HFF-Myc (cell line): ENCODE data around the gene CELF2.

Source experiments
- DNase-seq: peaks from one replicate; pipeline ENCODE4 v3.0.0-alpha.2; 2011; ENCODE audit warnings: low read depth; ENCODE audit errors: extremely low read depth
- H3K4me3 ChIP-seq: replicated peaks from 2 replicates; pipeline ENCODE4 v1.5.1; 2011; ENCODE audit warnings: low read depth, mild to moderate bottlenecking, control low read depth, low read length
- CTCF ChIP-seq: IDR thresholded peaks from 2 replicates; pipeline ENCODE4 v1.5.1; 2012; ENCODE audit warnings: mild to moderate bottlenecking, low read depth, low read length, control low read depth; ENCODE audit errors: missing control alignments

CELF2 gene

DNA sequence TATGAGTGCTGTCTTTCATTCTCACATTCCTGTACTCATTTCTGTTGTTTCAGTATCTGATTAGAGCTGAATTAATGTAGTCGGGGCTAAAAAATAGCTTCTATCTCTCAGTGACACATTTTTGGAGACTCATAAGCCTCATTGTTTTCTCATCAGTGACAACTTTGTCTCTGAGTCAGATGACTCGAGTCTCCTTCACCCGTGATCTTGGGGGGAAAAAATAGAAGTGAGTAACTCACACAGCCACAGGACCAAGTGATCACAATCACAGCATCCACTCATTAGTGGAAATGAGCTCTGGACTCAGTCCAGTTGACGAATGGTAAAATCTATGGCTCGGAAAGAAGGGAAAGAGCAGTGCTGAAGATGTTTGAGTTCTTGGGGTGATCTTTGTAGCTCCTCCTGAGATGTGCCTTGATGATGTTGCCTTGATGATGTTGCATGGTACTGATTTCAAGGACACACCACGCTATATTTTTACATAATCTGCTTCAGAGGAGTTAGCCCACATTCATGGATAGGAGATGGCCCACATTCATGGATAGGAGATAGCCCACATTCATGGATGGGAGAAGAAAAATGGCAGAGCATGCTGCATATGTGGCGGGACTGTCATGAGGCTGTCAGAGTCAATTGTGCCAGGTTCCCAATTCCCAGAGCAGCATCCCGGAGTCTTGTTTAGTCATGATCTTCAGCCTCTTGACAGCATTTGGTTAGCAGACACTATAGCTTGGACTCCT, 214.7 kb downstream of the CELF2 start:
- no peak overlapping the region for H3K4me3 ChIP-seq
- DNase-seq, result no peak
- TF ChIP-seq CTCF, result no peak

DNA sequence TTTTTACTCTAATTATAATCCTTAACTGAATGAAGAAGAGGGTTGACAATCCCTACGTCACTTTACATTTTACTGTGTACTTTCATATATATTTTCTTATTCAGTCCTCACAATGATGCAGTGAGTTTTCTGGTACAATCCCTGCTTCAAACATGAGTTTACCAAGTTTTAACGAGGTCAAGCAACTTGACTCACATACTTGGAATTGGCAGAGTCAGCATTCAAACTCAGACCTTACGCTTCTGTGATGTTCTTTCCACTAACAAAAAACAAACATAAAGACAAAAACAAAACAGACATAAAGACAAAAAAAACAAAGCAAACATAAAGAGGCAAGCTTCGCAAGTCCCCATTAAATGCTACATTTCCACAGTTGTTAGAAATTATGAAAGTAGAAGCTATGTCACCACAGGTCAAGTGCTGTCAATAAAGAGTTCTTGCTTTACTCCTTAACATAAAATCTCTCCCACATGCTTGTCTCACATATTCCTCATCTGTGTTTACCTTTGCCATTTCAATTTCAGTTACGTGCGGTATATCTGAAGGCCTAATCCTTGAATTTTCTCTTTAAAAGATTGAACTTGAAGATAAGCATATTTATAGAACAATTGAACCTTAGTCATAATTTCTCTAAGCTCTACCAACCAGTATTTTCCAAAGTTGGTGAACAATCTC, 217.3 kb downstream of the CELF2 start:
- DNase-seq, result no peak
- H3K4me3 ChIP-seq, result no peak overlapping the region
- no peak for TF ChIP-seq CTCF

GRCh38 chr10:11235771-11236170, 218.1 kb downstream of the CELF2 start:
- DNase-seq, result no peak
- no peak for TF ChIP-seq CTCF
- no peak overlapping the region for H3K4me3 ChIP-seq

- no peak for DNase-seq
- TF ChIP-seq CTCF, result no peak
- H3K4me3 ChIP-seq, result no peak overlapping the region
These were observed 218.6 kb downstream of the CELF2 start for GRCh38 chr10:11236234-11236633.

- no peak for TF ChIP-seq CTCF
- no peak overlapping the region for H3K4me3 ChIP-seq
- DNase-seq, result no peak
These were observed 219.9 kb downstream of the CELF2 start for GRCh38 chr10:11237571-11237970.

GRCh38 chr10:11238893-11239292, 221.2 kb downstream of the CELF2 start:
- TF ChIP-seq CTCF, result no peak
- DNase-seq, result no peak
- H3K4me3 ChIP-seq, result no peak overlapping the region
